Fibroblast of skin of right biceps (primary cell): ENCODE measurements around the gene SLC26A11.
"Not testable (repeated sequence)": the region's sequence is repeated elsewhere in the genome, so short reads cannot be mapped to it uniquely, and the experiment has no call there.

Experiments
- DNase-seq: peaks from one replicate; pipeline ENCODE4 v3.0.0-alpha.2; 2013

The SLC26A11 gene

DNA sequence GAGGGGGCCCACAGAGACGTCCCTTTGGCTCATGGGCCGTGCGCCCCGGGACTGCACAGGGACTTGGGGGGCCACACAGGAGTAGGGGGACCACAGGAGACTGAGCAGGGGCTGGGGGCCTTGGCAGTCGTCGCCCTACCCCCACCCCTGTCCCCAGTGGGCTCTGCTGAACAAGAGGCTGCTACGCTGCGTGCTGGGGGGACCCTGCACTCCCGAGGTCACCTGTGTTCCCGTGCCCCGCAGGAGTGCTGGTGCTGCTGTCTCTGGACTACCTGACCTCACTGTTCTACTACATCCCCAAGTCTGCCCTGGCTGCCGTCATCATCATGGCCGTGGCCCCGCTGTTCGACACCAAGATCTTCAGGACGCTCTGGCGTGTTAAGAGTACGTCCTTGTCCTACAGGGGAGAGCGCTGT lies 26.0 kb downstream of the SLC26A11 start:
- DNase-seq = no peak

- DNase-seq = no peak
These were observed 26.5 kb downstream of the SLC26A11 start for GRCh38 chr17:80246726-80247125.

DNA sequence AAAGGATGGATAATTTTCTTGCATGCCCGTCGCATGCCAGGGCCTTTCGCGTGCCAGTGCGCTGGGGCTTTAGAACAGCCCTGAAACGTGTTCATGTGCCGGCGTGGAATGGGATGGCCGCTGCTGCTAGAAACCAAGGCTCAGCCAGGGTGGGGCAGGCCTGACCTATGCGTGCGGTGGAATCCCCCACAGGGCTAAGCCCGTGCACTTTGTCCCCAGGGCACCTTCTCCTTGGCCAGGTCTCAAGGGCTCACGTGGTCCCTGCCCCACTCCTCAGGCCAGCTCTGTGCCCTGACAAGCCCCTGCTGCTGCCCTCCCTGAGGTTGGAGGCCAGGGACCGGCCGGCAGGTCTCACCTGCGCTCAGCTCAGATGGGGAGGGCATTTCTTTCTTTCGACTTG lies 27.3 kb downstream of the SLC26A11 start:
- DNase-seq = no peak

GRCh38 chr17:80248001-80248893 lies 28.0 kb downstream of the SLC26A11 start:
- DNase-seq = no peak

DNA sequence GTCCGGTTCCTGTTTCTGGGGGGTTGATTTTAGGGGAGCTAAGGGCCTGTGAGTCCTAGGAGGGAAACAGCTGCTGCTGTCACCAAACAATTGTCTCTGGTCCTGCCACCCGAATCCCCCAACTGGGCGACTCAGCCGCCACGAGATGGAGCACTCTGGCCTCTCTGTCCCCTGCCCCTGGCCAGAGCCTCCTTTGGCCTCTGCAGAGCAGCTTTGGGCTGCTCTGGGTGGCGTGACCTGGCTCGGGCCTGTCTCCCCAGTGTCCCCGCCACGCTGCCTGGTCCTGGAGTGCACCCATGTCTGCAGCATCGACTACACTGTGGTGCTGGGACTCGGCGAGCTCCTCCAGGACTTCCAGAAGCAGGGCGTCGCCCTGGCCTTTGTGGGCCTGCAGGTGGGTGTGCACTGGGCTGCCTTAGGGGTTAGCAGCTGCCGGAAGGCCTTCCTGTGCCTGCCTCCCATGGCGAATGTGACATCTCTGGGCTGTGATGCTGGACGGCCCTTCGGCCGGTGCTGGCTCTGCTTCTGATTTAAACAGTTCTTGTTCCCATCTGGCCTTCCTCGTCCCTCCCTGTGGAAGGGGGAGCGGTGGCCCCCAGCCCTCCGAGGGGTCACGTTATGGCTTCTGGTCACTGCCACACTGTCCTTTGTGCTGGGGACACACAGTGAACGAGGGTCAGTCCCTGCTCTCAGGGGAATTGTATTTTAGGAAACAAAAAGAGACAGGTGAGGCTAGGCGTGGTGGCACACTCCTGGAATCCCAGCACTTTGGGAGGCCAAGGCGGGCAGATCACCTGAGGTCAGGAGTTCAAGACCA lies 28.9 kb downstream of the SLC26A11 start:
- DNase-seq = no peak

- DNase-seq = no peak
These were observed 31.7 kb downstream of the SLC26A11 start for GRCh38 chr17:80251966-80252365.

DNA sequence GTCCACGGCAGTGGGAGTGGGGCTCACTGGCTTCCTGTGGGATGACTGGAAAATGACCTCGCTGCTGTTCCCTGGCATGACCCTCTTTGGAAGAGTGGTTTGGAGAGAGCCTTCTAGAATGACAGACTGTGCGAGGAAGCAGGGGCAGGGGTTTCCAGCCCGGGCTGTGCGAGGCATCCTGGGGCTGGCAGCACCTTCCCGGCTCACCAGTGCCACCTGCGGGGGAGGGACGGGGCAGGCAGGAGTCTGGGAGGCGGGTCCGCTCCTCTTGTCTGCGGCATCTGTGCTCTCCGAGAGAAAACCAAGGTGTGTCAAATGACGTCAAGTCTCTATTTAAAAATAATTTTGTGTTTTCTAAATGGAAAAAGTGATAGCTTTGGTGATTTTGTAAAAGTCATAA lies 32.6 kb downstream of the SLC26A11 start:
- DNase-seq = peak; percentile 34

GRCh38 chr17:80253631-80254395 lies 33.6 kb downstream of the SLC26A11 start:
- DNase-seq = no peak

- DNase-seq = peak; percentile 96
These were observed 34.4 kb downstream of the SLC26A11 start for GRCh38 chr17:80254396-80255251.

DNA sequence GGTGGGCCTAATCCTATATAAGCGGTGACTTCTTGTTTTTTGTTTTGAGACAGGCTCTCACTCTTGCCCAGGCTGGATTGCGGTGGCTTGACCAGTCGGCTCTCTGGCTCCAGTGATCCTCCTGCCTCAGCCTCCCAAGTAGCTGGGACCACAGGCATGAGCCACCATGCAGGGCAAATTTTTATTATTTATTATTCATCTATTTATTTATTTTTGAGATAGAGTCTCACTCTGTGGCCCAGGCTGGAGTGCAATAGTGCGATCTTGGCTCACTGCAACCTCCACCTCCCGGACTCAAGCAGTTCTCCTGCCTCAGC lies 35.8 kb downstream of the SLC26A11 start:
- no peak for DNase-seq

- no peak for DNase-seq
These were observed 37.5 kb downstream of the SLC26A11 start for GRCh38 chr17:80257716-80258213.

GRCh38 chr17:80258296-80258695 lies 38.1 kb downstream of the SLC26A11 start:
- not testable (repeated sequence) for DNase-seq

- DNase-seq = peak; percentile 14
These were observed 39.3 kb downstream of the SLC26A11 start for GRCh38 chr17:80259457-80260068.

- DNase-seq = peak; percentile 77
These were observed 39.9 kb downstream of the SLC26A11 start for GRCh38 chr17:80260069-80260535.

DNA sequence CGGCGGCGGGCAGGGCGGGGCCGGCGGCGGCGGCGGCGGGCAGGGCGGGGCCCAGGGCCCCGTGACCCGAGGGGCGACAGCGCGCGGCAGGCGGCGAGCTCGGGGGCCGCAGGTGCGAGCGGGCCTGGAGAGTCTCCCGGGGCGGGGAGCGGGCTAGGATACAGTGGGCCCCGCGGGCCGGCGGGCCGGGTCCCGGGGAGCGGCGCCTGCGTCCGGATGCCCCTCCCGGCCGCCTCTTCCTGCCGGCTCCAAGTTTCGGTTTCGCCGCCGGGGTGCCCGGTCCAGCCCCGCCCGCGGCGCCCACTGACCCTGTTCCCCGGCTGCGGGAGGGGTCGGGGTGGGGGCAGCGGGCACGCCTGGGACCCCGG lies 40.5 kb downstream of the SLC26A11 start, which contains the start of gene RNF213:
Gene RNF213 (plus strand): TSS at position 62 of the 368 bp plus-strand sequence. CDS start 2,830 bp downstream, outside the sequence.
- DNase-seq = peak; percentile 47

DNA sequence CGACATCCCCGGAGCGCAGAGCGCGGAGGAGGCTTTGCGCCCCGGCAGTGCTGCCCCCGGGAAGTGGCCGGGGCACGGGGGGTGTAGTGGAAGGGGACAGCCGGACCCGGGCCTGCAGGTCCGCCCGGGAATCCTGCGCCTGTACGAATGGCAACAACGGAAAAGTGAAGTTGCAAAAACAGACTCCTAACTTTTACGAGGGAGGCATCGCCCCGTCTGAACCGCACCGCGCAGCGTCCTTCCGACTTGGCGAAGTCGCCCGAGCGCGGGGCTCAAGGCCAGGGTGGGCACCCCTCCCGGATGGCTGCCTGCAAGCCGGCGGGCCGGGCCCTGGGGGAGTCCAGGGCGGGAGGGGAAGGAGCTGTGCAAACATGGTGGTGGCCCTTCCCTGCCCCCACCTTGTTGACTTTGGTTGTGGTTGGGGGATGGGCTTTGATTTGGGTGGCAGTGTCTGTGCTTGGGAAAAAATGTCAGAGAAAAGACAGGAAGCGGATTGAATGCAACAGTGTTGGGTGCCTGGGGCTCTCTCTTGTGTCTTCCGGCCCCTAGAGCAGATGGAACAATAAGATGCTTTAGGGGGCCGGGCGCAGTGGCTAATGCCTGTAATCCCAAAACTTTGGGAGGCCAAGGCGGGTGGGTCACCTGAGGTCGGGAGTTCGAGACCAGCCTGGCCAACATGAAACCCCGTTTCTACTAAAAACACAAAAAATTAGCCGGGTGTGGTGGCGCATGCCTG lies 41.1 kb downstream of the SLC26A11 start:
- DNase-seq = peak; percentile 77

DNA sequence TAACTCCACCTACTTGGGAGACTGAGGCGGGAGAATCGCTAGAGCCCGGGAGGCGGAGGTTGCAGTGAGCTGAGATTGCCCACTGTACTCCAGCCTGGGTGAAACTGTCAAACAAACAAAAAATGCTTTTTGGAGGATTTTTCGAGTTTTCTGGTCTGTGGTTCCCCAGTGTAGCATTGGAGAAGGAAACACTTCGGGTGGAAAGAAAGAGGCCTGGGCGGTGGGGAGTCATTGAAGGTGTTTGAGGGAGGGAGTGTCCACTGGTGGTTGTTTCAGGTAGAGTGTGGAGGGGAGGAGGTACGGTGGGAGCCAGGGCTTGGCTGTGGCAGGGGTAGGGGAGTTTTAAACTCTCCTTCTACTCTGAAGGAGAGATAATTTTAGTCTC lies 41.7 kb downstream of the SLC26A11 start:
- no peak for DNase-seq

DNA sequence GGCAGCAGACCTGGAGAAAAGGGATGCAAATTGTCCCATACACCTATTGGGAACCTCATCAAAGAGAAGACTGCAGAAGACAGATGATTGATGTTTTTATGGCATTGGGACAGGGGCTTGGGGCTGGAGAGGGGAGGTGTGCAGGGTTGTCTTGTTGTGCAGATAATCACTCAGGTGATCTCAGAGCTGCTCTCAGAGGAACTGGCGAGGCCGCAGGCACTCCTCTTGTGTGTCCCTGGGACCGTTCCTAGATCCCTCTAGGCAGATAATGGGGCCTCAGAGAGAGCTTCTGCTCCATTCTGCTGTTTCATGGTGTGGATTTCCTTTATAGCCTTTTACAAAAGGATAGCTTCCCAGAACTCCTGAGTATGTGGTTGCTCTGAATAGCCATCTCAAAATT lies 42.1 kb downstream of the SLC26A11 start:
- DNase-seq = no peak

- DNase-seq = no peak
These were observed 42.6 kb downstream of the SLC26A11 start for GRCh38 chr17:80262775-80263244.
